ENCODE results near the gene MYO7B.

MYO7B gene

GRCh38 chr2:127586746-127587295 lies 51.3 kb downstream of the MYO7B start:
- no peak for DNase-seq (ENCODE audit: low read depth in 1 of 2, low spot score in 1 of 2)
- TF ChIP-seq SPI1 (IDR thresholded peaks at IDR 0.05; ENCODE audit: borderline replicate concordance, low read depth) (no peak), GABPA (IDR thresholded peaks at IDR 0.05; ENCODE audit: low read depth) (no peak), POLR2AphosphoS5 (IDR thresholded peaks at IDR 0.05; ENCODE audit: low read depth) (no peak), CTCF (IDR thresholded peaks at IDR 0.05; ENCODE audit: insufficient read depth, low read length) (no peak)
- TF ChIP-seq, protein P1, sequence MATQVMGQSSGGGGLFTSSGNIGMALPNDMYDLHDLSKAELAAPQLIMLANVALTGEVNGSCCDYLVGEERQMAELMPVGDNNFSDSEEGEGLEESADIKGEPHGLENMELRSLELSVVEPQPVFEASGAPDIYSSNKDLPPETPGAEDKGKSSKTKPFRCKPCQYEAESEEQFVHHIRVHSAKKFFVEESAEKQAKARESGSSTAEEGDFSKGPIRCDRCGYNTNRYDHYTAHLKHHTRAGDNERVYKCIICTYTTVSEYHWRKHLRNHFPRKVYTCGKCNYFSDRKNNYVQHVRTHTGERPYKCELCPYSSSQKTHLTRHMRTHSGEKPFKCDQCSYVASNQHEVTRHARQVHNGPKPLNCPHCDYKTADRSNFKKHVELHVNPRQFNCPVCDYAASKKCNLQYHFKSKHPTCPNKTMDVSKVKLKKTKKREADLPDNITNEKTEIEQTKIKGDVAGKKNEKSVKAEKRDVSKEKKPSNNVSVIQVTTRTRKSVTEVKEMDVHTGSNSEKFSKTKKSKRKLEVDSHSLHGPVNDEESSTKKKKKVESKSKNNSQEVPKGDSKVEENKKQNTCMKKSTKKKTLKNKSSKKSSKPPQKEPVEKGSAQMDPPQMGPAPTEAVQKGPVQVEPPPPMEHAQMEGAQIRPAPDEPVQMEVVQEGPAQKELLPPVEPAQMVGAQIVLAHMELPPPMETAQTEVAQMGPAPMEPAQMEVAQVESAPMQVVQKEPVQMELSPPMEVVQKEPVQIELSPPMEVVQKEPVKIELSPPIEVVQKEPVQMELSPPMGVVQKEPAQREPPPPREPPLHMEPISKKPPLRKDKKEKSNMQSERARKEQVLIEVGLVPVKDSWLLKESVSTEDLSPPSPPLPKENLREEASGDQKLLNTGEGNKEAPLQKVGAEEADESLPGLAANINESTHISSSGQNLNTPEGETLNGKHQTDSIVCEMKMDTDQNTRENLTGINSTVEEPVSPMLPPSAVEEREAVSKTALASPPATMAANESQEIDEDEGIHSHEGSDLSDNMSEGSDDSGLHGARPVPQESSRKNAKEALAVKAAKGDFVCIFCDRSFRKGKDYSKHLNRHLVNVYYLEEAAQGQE (IDR thresholded peaks at IDR 0.05; ENCODE audit: insufficient replicate concordance, low read depth) = no peak
- Histone ChIP-seq H3K4me3 (replicated peaks; ENCODE audit: insufficient read depth, low read length) (no peak overlapping the region), H3K27ac (replicated peaks) (no peak overlapping the region), H3K27me3 (ENCODE audit: insufficient read depth, poor library complexity, severe bottlenecking) (no peaks in the 10 kb centered on the region)

- no peak for DNase-seq (ENCODE audit: low read depth in 1 of 2, low spot score in 1 of 2)
- no peak overlapping the region for H3K27ac ChIP-seq (replicated peaks)
- no peak overlapping the region for H3K4me3 ChIP-seq (replicated peaks; ENCODE audit: insufficient read depth, low read length)
- TF ChIP-seq GABPA (IDR thresholded peaks at IDR 0.05; ENCODE audit: low read depth) (no peak), POLR2AphosphoS5 (IDR thresholded peaks at IDR 0.05; ENCODE audit: low read depth) (no peak), CTCF (IDR thresholded peaks at IDR 0.05; ENCODE audit: insufficient read depth, low read length) (no peak), SPI1 (IDR thresholded peaks at IDR 0.05; ENCODE audit: borderline replicate concordance, low read depth) (no peak)
- TF ChIP-seq, protein P1 (IDR thresholded peaks at IDR 0.05; ENCODE audit: insufficient replicate concordance, low read depth) = no peak
- no peaks in the 10 kb centered on the region for H3K27me3 ChIP-seq (ENCODE audit: insufficient read depth, poor library complexity, severe bottlenecking)
These were observed 52.8 kb downstream of the MYO7B start for GRCh38 chr2:127588241-127588640.

- H3K27me3 ChIP-seq (ENCODE audit: insufficient read depth, poor library complexity, severe bottlenecking) = no peaks in the 10 kb centered on the region
- no peak overlapping the region for H3K27ac ChIP-seq (replicated peaks)
- DNase-seq (ENCODE audit: low read depth in 1 of 2, low spot score in 1 of 2) = no peak
- no peak overlapping the region for H3K4me3 ChIP-seq (replicated peaks; ENCODE audit: insufficient read depth, low read length)
- TF ChIP-seq POLR2AphosphoS5 (IDR thresholded peaks at IDR 0.05; ENCODE audit: low read depth) (no peak), SPI1 (IDR thresholded peaks at IDR 0.05; ENCODE audit: borderline replicate concordance, low read depth) (no peak)
- TF ChIP-seq, protein P1 (IDR thresholded peaks at IDR 0.05; ENCODE audit: insufficient replicate concordance, low read depth) = no peak
These were observed 53.9 kb downstream of the MYO7B start for GRCh38 chr2:127589358-127589757.
